GM11168 (cell line): Measurements from ENCODE around the gene RABL6.
"Not testable (repeated sequence)": the region's sequence is repeated elsewhere in the genome, so short reads cannot be mapped to it uniquely, and the experiment has no call there.

Source experiments
- in situ Hi-C: fragments of 300-500 bp; cut with MboI; formaldehyde crosslinking; loops from one replicate; pipeline ENCODE4 v1.12.0; 2022; ENCODE audit warnings: low sequenced_read_pairs; ENCODE audit not compliant: unreplicated experiment

The RABL6 gene

DNA sequence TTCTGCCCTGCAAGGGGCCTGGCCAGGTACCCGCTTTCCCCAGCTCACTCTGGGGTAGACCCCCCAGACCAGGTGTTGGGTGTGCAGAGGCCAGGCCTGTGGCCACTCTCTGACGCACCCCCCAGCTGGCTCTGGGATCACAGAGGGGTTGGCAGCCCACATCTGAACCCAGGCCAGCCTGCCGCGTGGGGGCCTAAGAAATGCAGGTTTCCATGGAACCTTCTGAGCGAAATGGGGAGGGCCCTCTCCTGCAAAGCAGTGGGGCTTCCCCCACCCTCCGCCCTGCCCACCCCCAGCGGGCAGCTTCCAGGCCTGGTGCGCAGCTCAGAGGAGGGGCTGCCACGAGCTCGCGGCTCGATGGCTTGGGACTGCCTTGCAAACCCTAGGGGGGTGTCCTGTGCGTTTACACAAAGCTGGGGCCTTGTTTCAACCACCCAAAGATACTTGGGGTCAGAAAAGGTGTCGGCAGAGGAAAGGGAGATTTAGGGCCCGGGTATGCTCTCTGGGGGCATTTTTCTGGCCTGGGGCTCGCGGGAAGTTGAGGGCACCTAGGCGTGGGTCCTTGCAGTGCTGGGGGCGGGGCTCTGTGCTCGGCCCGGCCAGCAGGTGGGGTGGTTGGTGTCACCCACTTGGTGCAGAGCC lies 35.5 kb downstream of the RABL6 start:
- in situ Hi-C loops, result not testable (repeated sequence)

DNA sequence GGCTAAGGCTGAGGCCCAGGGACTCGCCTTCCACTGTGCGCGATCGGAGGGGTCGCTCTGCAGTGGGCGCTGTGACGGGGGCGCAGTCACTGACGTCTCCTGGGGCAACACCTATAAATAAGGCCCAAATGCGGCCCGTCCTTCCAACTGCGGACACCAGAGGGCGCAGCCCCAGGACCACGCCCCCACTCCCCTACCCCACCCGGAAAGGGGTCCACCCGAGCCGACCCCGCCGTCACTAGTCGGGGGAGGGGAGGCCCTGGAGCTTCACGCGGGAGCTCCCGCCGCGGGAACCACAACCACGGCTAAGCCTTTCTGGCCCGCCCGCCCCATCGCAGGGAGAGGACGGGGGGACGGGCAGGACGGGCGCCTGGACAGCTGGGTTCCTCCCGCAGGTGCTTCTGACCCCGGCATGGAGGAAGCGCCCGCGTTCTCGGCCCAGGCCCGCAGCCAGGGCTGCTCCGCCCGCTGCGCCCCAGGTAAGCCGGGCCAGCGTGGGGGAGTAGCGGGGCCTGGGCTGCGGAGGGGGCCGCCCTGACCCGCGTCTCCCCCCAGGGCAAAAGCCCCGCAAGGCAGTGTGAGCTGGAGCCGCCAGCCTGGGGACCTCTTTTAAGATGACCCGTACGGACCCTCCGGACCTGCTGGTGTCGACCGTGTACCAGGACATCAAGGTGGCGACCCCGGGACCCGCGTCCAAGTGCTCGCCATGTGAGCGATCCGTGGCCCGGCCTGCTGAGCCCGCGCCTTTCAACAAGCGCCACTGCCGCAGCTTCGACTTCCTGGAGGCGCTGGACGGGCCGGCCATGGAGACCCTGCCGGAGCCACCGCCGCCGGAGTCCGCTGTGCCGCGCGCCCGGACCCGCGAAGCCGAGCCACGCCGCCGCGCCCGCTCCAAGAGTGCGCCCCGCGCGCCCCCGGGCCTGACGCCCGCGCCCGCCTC lies 36.3 kb downstream of the RABL6 start:
- in situ Hi-C loops, result not testable (repeated sequence)

DNA sequence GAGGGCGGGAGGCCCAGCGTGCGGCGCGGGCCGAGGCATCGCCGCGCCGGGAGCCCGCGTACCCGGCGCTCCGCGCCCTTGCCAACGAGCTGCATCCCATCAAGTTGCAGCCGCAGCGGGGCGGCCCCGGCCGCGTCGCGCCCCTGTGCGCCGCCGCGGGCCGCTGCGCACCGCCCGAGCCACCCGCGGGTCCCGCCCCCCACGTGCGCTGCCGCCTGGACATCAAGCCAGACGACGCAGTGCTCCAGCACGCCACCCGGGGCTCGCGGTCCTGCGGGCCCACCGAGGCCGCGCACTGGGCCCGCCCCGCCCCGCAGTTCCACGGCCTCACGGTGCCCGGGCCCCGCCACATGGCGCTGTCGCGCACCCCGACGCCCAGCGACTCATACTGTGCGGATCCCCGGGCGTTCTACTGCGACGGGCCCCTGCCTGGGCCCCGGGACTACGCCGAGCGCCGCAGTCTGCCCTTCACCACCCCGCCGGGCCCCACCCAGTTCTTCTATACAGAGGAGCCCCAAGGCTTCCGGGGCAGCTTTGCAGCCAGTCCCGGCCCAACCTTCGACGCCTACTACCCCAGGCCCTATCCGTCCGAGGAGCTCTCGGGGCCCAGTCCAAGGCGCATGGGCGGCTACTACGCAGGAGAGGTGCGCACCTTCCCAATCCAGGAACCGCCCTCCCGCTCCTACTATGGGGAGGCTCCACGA lies 37.2 kb downstream of the RABL6 start:
- in situ Hi-C loops, result no loop called here

DNA sequence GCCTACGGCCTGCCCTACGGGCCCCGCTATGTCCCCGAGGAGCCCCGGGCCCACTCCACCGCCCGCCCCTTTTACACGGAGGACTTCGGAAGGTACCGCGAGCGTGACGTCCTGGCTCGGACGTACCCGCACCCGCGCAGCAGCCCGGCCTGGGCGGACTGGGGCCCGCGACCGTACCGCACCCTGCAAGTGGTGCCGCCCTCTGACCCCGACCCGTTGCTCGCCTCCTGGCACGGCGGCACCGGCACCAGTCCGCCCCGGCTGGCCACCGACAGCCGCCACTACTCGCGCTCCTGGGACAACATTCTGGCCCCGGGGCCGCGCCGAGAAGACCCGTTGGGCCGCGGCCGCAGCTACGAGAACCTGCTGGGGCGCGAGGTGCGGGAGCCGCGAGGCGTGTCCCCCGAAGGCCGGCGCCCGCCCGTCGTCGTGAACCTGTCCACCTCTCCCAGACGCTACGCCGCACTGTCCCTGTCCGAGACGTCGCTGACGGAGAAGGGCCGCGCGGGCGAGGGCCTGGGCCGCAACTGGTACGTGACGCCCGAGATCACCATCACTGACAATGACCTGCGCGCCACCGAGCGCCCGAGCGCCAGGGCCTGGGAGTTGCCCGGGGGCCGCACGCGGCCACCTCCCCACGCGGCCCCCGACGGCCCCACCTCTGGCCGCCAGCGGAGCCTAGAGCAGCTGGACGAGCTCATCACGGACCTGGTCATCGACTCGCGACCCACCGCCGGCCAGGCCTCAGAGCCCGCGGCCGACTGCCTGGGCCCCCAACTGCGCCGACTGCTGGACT lies 37.9 kb downstream of the RABL6 start:
- in situ Hi-C loops, result no loop called here

DNA sequence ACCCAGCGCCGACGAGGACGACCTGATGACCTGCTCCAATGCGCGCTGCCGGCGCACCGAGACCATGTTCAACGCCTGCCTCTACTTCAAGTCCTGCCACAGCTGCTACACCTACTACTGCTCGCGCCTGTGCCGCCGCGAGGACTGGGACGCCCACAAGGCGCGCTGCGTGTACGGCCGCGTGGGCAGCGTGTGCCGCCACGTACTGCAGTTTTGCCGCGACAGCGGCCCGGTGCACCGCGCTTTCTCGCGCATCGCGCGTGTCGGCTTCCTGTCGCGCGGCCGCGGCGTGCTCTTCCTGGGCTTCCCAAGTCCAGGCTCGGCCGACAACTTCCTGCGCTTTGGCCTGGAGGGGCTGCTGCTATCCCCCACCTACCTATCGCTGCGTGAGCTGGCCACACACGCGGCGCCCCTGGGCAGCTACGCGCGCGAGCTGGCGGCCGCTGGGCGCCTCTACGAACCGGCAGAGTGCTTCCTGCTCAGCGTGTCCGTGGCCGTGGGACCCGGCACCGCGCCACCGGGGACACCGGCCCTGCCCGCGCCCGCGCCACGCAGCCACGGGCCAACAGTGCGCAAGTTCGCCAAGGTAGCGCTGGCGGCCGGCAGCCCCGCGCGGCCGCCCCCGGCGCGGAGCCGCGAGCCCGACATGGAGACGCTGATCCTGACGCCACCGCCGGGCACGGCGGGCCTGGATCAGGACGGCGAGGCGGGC lies 38.8 kb downstream of the RABL6 start:
- in situ Hi-C loops, result no loop called here

DNA sequence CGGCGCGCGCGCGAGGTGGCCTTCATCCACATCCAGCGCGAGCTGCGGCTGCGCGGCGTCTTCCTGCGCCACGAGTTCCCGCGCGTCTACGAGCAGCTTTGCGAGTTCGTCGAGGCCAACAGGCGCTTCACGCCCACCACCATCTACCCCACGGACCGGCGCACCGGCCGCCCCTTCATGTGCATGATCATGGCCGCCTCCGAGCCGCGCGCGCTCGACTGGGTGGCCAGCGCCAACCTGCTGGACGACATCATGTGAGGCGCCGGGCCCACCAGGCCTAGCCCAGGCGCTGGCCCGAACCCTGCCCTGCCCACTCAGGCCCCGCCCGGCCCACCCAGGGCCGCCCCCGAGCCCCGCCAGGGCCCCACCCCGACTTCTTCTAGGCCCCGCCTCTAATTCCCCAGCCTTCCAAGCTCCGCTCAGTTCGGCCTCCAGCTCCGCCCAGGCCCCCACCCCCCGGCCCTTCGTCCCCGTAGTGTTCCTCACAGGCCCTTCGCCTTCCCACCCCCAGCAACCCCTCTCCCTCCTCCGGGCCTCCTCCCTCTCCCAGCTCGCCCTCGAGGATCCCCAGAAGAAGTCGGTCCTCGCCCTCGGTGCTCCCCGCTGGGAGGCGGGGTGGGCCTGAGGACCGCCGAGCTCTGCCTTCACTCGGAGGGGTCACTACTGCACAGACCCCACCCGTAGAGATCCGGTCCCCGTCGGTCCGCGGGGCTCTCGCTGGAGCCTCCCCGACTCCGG lies 39.5 kb downstream of the RABL6 start:
- in situ Hi-C loops, result no loop called here

DNA sequence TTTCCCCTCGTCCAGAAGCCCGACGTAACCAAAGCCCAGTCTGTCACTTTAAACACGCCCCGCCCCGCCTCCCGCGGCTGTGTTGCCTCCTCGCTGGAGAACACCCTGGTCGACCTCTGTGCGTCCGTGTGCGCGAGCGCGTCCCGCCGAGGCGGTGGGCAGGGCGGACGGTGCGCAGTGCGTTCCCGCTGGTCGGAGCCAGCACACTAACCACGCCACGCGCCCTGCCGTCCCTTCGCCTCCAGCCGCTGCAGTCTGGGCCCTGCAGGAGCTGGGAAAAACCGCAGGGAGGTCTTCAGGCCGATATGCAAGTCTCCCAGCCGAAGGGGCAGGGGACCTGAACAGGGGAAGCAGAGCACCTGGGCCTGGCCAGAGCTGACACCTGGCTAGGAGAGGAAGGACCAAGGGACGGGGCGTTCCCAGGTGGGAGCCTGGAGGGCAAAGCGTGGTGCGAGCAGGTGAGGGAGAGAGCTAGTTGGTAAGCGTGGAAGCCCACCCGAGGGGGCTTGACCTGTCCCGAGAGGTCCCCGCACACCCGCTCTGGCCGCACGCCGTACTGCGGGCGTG lies 40.2 kb downstream of the RABL6 start:
- in situ Hi-C loops, result no loop called here

DNA sequence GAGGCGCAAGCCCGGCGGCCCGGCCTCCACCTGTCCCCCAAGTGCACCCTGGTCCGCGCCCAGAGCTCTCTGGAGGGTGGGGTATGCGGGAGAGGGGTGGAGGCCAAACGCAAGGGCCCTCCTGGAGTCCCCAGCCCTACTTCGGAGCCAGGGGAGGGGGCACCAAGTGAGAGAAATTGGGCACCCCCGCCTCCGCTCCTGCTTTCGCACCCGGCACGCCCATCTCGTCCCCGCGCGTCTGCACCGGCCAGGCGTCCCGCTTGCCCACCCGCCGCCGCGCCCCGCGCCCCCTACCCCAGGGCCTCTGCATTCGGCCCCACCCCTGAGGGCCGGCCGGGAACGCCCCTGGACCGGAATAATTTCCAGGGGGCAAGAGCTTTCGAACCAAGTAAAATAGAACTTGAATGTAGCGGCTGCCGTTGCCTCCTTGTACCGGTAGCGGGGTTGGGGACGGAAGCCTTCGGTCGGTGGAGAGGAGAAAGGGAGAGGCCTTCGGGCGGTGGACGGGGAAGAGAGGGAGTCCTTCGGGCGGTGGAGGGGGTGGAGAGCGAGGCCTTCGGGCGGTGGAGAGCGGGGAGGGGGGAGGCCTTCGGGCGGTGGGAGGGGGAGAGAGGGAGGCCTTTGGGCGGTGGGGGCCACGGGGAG lies 40.8 kb downstream of the RABL6 start:
- in situ Hi-C loops, result no loop called here

DNA sequence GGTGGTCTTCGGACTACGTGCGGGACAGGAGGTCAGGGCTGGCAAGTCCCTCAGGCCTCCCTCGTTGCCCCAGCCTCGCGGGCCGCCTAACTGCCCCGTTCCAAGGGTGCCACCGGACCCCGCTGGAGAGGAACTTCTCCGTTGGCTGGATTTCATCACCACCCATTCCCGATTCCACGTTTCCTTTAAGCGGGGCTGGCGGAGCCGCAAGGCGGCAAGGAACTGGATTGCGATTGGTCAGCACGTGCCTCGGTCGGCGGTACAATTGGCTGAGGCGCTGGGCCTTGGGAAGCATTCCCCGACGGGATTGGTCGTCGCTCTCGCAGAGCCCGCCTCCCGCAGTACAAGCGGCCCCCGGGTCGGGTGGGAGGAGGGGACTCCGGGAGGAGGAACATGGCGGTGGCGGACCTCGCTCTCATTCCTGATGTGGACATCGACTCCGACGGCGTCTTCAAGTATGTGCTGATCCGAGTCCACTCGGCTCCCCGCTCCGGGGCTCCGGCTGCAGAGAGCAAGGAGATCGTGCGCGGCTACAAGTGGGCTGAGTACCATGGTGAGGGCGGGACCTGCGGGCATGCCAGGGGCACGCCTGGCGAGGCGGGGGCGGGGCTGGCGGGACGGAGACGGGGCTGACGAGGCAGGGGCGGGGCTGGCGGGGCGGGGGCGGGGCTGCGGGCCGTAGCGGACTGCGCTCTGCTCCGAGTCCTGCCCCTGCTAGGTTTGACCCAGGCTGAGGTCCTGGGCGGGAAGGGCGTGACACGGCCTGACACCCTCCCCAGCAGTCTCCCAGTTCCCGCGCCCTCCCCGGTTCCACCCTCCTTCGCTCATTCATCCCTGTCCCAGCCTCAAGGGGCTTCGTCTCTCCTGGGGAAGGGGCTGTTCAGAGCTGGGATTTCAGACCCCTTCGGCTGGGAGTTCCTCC lies 41.6 kb downstream of the RABL6 start, which contains the start of gene PHPT1:
TSS of gene PHPT1 (plus strand) at position 372 of the 922 bp plus-strand sequence. CDS start at position 394, 22 bp downstream.
- in situ Hi-C loops, result no loop called here

DNA sequence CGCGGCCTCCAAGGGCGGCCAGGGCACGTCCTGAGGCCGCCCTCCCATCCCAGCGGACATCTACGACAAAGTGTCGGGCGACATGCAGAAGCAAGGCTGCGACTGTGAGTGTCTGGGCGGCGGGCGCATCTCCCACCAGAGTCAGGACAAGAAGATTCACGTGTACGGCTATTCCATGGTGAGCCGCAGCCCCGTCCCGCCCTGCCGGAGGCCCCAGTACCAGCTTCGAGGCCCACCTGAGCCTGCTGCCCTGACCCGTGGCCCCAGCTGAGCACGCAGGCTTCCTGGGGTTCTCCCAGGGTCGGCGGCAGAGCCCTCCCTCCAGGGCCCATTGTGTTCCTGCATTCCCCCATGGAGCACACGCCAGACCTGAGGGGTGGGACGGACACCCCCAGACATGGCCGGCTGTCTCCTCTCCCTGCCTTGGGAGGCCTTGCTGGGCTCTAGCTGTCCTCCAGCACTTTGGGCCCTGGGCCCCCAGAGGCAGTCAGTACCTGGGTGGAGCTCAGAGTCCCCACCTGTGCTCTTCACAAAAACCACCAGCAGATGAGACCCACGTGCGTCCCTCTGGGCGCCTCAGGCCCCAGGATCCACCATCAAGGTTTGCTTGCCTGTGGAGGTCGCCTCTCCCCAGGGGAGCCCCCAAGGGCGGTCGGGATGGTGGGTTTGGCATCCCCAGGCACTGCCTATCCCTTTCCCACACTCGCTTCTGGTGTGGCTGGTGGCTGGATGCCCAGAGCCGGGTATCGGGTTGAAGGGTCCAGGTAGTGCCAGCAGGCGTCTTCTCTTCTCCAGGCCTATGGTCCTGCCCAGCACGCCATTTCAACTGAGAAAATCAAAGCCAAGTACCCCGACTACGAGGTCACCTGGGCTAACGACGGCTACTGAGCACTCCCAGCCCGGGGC lies 42.5 kb downstream of the RABL6 start:
- in situ Hi-C loops, result no loop called here

DNA sequence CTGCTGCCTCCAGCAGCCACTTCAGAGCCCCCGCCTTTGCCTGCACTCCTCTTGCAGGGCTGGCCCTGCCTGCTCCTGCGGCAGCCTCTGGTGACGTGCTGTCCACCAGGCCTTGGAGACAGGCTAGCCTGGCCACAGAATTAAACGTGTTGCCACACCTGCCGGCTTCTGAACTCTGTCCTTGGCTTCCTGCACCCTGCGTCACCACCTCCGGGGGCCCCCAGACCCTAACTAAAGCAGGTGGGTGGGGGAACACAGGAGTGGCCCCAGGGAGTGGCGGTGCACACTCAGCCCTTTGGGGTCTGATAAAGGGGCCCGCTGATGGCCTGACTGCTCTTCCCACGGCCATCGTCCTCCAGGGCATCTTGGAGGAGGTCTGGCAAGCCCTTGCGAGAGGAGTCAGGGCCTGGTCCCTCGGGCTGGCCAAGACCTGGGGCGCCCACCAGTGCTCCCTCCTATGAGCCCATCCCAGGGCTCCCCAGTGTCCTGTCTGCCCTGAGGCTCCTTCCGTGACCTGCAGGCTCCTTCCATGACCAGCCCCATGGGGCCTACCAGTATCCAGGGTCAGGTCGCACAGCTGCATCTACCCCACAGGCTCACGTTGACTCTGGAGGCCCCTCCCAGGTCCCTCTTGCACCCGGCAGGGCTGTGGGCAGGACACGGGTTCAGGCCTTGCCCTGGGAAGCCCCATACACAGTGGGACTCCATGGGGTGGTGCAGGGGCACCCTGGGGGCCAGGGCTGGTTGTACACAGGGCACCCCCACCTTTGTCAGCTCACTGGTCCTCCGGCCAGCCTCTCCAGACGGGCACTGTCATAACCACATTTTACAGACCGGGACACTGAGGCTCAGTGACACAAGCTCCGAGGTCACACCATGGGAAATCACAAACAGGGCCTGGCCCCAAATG lies 43.4 kb downstream of the RABL6 start:
- in situ Hi-C loops, result no loop called here

DNA sequence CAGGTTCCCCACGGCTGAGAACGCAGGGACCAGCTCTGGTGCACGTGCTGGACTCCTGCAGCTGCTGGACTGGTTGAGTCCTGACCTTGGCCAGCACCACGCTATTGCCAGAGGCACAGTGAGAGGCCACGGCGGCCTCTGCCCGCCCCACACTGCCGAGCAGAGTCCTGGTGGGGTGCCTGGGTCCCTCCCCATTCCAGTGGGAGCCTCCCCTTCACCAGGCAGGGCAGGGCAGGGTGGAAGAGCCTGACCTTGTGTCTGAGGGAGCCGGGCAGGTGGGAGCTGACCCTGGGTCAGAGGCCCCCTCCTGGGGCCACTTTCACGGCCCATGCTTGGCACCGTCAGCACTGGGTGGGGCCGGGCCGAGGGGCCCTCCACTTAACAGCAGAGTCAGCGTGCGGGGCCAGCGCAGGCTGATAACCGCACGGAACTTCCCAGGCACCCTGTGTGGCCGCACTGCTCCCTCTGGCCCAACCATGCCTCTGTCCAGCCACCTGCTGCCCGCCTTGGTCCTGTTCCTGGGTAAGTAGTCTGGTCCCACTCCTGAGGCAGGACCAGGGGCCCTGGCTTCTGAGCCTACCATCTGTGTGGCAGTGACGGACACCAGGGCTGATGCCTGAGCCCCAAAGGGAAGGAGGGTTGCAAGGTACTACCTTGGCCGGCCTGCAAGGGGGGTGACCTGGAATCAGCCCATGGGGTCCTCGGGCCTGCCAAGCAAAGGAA lies 44.4 kb downstream of the RABL6 start, which contains the start of gene MAMDC4:
TSS of gene MAMDC4 (plus strand) at position 406 of the 723 bp plus-strand sequence. CDS start at position 477, 71 bp downstream.
- in situ Hi-C loops, result no loop called here

DNA sequence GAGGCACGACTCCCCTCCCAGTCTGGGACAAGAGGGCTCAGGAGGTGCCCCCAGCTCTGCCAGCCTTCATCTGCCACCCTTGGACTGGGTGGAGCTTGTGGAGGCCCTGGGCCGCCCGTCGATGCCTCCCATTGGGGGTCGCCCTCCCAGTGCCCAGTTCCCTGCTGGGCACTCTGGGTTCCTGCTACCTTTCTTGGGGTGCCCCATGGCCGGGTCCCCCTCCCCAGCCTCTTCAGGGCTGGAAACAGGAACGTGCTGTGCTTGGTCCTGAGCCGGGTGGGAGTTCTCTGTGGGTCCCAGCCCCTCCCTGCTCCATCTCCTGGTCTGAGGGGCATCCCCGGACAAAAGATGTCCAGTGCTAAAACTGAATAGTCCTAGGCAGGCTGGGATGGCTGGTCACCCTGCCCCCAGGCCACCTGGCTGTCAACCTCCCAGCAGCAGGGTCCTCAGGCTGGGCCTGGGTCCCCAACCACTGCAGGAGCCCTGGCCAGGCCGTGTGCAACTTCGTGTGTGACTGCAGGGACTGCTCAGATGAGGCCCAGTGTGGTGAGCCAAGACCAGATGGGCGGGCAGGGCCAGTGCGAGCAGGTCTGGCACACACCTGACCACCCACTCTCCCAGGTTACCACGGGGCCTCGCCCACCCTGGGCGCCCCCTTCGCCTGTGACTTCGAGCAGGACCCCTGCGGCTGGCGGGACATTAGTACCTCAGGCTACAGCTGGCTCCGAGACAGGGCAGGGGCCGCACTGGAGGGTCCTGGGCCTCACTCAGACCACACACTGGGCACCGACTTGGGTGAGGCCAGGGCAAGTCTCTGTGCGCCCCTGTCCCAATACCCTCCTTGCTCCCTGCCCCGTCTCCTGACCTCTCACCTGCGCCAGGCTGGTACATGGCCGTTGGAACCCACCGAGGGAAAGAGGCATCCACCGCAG lies 45.2 kb downstream of the RABL6 start:
- in situ Hi-C loops, result no loop called here
